ENCODE measurements around the gene CLTA.

CLTA gene

DNA sequence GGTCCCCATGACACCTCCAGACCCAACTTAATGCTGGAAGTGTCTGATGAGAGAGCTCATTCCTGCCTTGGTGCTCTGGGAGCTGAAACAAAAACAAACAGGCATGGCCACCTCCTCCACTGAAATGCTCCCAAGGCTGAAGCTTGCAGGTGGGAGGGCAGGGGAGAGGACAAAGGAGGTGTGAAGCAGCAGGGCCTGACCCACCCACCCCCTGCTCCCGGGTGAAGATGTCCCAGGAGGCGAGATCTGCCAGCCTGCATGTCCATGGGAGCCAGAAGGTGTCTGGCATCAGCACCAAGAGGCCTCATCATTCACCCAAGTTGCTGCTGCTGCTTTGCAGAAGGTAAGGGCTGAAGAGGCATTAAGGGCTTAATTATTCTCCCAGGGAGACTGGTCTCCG lies 25.7 kb upstream of the CLTA start:
- TF ChIP-seq, protein P1, sequence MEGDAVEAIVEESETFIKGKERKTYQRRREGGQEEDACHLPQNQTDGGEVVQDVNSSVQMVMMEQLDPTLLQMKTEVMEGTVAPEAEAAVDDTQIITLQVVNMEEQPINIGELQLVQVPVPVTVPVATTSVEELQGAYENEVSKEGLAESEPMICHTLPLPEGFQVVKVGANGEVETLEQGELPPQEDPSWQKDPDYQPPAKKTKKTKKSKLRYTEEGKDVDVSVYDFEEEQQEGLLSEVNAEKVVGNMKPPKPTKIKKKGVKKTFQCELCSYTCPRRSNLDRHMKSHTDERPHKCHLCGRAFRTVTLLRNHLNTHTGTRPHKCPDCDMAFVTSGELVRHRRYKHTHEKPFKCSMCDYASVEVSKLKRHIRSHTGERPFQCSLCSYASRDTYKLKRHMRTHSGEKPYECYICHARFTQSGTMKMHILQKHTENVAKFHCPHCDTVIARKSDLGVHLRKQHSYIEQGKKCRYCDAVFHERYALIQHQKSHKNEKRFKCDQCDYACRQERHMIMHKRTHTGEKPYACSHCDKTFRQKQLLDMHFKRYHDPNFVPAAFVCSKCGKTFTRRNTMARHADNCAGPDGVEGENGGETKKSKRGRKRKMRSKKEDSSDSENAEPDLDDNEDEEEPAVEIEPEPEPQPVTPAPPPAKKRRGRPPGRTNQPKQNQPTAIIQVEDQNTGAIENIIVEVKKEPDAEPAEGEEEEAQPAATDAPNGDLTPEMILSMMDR (conservative IDR thresholded peaks at IDR 0.05; ENCODE audit: control insufficient read depth, insufficient read depth, low read depth, low read length): no peak
- no peak for DNase-seq (ENCODE audit: low read depth)
- no peak overlapping the region for H3K4me3 ChIP-seq (ENCODE audit: control insufficient read depth, low read depth, low read length)

DNA sequence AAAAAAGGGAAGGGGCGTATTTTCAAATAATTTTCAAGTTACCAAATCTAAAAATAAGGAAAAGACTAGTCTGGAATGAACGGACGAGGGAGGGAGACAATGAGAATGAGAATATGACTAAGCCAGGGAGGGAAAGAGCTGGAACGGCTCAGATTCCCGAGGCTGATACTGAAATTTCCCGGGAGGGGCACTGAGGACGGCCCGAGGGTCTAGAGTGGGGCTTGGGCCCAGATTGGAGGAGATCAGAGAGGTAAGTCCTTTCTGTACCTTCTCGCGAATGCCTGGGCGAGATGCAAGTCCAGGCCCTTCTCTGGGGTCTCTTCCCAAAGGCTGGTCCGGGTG lies 24.9 kb upstream of the CLTA start:
- peak overlapping the region; percentile 60 for H3K4me3 ChIP-seq (ENCODE audit: control insufficient read depth, low read depth, low read length)
- TF ChIP-seq, protein P1 (conservative IDR thresholded peaks at IDR 0.05; ENCODE audit: control insufficient read depth, insufficient read depth, low read depth, low read length): no peak
- DNase-seq (ENCODE audit: low read depth): peak; percentile 61

DNA sequence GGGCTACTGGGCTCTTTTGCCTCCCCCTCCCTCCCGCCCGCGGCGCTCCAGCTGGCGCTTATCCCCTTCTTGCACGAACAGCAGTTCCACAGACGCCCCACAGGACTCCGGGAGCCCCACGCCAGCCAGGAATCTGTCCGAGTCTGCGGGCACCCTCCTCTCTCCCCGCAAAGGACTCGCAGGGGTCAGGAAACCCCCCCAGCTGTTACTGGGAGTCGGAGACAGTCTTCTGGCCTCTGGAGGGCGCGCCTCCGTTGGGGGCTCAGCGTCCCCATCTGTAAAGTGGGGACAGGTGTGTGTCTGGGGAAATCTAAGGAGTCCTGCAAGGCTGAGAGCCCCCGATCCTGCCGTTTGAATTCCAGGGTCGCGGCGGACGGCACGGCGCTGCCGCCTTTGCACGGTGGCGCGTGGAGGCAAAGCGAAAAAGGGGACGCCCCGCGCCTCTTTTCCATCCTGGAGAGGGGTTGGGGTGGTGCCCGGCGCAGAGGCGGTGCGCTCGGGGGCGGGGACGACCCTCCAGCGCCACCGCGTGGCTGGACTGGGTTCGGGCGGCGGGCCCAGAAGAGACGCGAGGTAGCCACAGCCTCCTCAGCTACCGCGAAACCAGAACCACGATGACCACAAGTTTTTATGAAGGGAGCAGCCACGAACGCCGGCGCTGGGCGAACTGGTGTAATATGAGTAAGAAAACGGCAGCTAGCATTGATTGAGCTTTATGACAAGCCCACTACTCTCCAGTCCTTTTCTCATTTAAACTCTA lies 24.4 kb upstream of the CLTA start:
- peak overlapping the region; percentile 60 for H3K4me3 ChIP-seq (ENCODE audit: control insufficient read depth, low read depth, low read length)
- DNase-seq (ENCODE audit: low read depth): peak; percentile 84
- TF ChIP-seq, protein P1 (conservative IDR thresholded peaks at IDR 0.05; ENCODE audit: control insufficient read depth, insufficient read depth, low read depth, low read length): peak; percentile 50

DNA sequence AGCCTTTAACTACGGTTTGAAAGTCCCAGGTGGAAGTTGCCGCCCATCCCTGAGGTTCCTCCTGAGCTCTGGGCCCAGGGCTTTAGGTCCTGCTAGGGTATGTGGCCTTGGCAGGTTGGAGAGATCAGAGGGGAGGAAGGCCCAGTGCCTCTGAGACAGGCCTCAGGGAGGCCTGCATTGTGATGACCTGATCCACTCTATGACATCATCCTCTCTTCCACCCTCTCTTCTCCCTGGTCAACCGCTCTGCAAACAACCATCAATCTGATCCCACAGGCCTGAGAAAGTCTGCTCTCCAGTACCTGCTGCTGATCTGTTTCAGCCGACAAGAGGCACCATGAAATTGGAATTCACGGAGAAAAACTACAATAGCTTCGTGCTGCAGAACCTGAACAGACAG lies 21.6 kb upstream of the CLTA start, which contains the start of gene CCIN:
TSS of gene CCIN (plus strand) at position 223 of the 400 bp plus-strand sequence. CDS start at position 338, 115 bp downstream.
- DNase-seq (ENCODE audit: low read depth): no peak
- H3K4me3 ChIP-seq (ENCODE audit: control insufficient read depth, low read depth, low read length): no peak within 1 kb of the TSS
- TF ChIP-seq, protein P1 (conservative IDR thresholded peaks at IDR 0.05; ENCODE audit: control insufficient read depth, insufficient read depth, low read depth, low read length): no peak

DNA sequence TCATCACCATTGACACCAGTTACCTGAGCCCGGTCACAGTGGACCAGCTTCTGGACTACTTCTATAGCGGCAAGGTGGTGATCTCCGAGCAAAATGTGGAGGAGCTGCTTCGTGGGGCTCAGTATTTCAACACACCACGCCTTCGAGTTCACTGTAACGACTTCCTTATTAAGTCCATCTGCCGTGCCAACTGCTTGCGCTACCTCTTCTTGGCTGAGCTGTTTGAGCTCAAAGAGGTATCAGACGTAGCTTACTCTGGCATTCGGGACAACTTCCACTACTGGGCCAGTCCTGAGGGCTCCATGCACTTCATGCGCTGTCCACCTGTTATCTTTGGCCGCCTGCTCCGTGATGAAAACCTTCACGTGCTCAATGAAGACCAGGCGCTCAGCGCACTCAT lies 21.0 kb upstream of the CLTA start:
- TF ChIP-seq, protein P1 (conservative IDR thresholded peaks at IDR 0.05; ENCODE audit: control insufficient read depth, insufficient read depth, low read depth, low read length): no peak
- no peak overlapping the region for H3K4me3 ChIP-seq (ENCODE audit: control insufficient read depth, low read depth, low read length)
- no peak for DNase-seq (ENCODE audit: low read depth)

DNA sequence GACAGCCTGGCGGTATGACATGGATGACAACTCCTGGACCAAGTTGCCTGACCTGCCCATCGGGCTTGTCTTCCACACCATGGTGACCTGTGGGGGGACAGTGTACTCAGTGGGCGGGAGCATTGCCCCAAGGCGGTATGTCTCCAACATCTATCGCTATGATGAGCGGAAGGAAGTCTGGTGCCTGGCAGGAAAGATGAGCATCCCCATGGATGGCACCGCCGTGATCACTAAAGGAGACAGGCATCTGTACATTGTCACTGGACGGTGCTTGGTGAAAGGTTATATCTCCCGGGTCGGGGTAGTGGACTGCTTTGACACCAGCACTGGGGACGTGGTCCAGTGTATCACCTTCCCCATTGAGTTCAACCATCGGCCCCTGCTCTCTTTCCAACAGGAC lies 20.2 kb upstream of the CLTA start:
- no peak overlapping the region for H3K4me3 ChIP-seq (ENCODE audit: control insufficient read depth, low read depth, low read length)
- no peak for DNase-seq (ENCODE audit: low read depth)
- TF ChIP-seq, protein P1 (conservative IDR thresholded peaks at IDR 0.05; ENCODE audit: control insufficient read depth, insufficient read depth, low read depth, low read length): no peak

All from fibroblast of mammary gland (primary cell).